ENCODE data around the gene FAM240B. TPM values are rescaled to one million over a fixed set of nuclear protein-coding genes. Genes with fewer than 3 reads are reported as not detected.

The FAM240B gene
- not detected in 5 replicates for total RNA-seq (2022; extraction: Qiagen RNA extraction; ENCODE audit: low read depth)

GRCh38 chr9:38720083-38720745 is at the start of gene FAM240B:
FAM240B (minus strand) TSS chr9:38720133; CDS start chr9:38703999, 16,134 bp downstream.

Other genes starting within 250 kb of the FAM240B start
- 10.7 to 12.8 TPM (median 12.2 TPM) in 5 replicates for gene ANKRD18A, start 99.5 kb downstream of the FAM240B start, total RNA-seq (2022; extraction: Qiagen RNA extraction; ENCODE audit: low read depth)

All from A549 treated with DMSO at 1 μM for 4 hours (cell line).